Measurements from ENCODE around the gene KRTAP5-1. TPM values are rescaled to one million over a fixed set of nuclear protein-coding genes. Genes with fewer than 3 reads are reported as not detected.

The KRTAP5-1 gene
- total RNA-seq, 1 donor, result not detected

GRCh38 chr11:1624621-1625020, 39.5 kb upstream of the KRTAP5-1 start:
- Histone ChIP-seq H3K27me3 (ENCODE audit: insufficient read depth, low read length) (peaks cover 34% of the 10 kb centered on the region), H3K9me3 (ENCODE audit: low read depth, low read length) (no peaks in the 10 kb centered on the region), H2AFZ (ENCODE audit: low read length) (no peak overlapping the region), H3K4me1 (ENCODE audit: insufficient read depth, low read length) (no peaks in the 10 kb centered on the region), H3K79me2 (ENCODE audit: insufficient read depth, low read length) (no peaks in the 10 kb centered on the region), H3K4me3 (ENCODE audit: insufficient read depth, low read length) (no peak overlapping the region), H3K4me2 (ENCODE audit: insufficient read depth, low read length) (no peak overlapping the region), H3K36me3 (ENCODE audit: insufficient read depth, low read length) (no peaks in the 10 kb centered on the region), H4K20me1 (ENCODE audit: insufficient read depth, low read length) (peaks cover 2% of the 10 kb centered on the region), H3K27ac (ENCODE audit: low read depth, low read length) (no peak overlapping the region)
- TF ChIP-seq CTCF (IDR thresholded peaks at IDR 0.05; ENCODE audit: extremely low read depth, low read depth, low read length), result no peak
- peak; percentile 65 for DNase-seq (ENCODE audit: insufficient read length, low spot score, missing footprints)

- Histone ChIP-seq H3K36me3 (ENCODE audit: insufficient read depth, low read length) (no peaks in the 10 kb centered on the region), H4K20me1 (ENCODE audit: insufficient read depth, low read length) (no peaks in the 10 kb centered on the region), H3K4me2 (ENCODE audit: insufficient read depth, low read length) (no peak overlapping the region), H3K4me1 (ENCODE audit: insufficient read depth, low read length) (no peaks in the 10 kb centered on the region), H3K4me3 (ENCODE audit: insufficient read depth, low read length) (no peak overlapping the region), H2AFZ (ENCODE audit: low read length) (no peak overlapping the region), H3K79me2 (ENCODE audit: insufficient read depth, low read length) (no peaks in the 10 kb centered on the region), H3K9me3 (ENCODE audit: low read depth, low read length) (no peaks in the 10 kb centered on the region), H3K27me3 (ENCODE audit: insufficient read depth, low read length) (peaks cover 27% of the 10 kb centered on the region), H3K27ac (ENCODE audit: low read depth, low read length) (no peak overlapping the region)
- TF ChIP-seq CTCF (IDR thresholded peaks at IDR 0.05; ENCODE audit: extremely low read depth, low read depth, low read length), result no peak
- peak; percentile 53 for DNase-seq (ENCODE audit: insufficient read length, low spot score, missing footprints)
These were observed 38.6 kb upstream of the KRTAP5-1 start for GRCh38 chr11:1623716-1624115.

- no peak within 1 kb of the TSS for H3K27ac ChIP-seq (ENCODE audit: low read depth, low read length)
- H3K9me3 ChIP-seq (ENCODE audit: low read depth, low read length), result no peaks in the 10 kb centered on the region
- no peaks in the 10 kb centered on the region for H4K20me1 ChIP-seq (ENCODE audit: insufficient read depth, low read length)
- peaks cover 12% of the 10 kb centered on the region for H3K27me3 ChIP-seq (ENCODE audit: insufficient read depth, low read length)
- DNase-seq (ENCODE audit: insufficient read length, low spot score, missing footprints), result peak; percentile 51
- TF ChIP-seq CTCF (IDR thresholded peaks at IDR 0.05; ENCODE audit: extremely low read depth, low read depth, low read length), result no peak
- H3K4me2 ChIP-seq (ENCODE audit: insufficient read depth, low read length), result no peak within 1 kb of the TSS
- H3K79me2 ChIP-seq (ENCODE audit: insufficient read depth, low read length), result no peaks in the 10 kb centered on the region
- H3K4me3 ChIP-seq (ENCODE audit: insufficient read depth, low read length), result no peak within 1 kb of the TSS
- no peak within 1 kb of the TSS for H2AFZ ChIP-seq (ENCODE audit: low read length)
- no peaks in the 10 kb centered on the region for H3K36me3 ChIP-seq (ENCODE audit: insufficient read depth, low read length)
- H3K4me1 ChIP-seq (ENCODE audit: insufficient read depth, low read length), result no peaks in the 10 kb centered on the region
These were observed 37.0 kb upstream of the KRTAP5-1 start, which contains the start of gene KRTAP5-4 for GRCh38 chr11:1622086-1622485. Gene KRTAP5-4 (minus strand): TSS chr11:1622138. CDS start chr11:1622093, 45 bp downstream.

- peak overlapping the region; percentile 20 for H2AFZ ChIP-seq (ENCODE audit: low read length)
- H3K36me3 ChIP-seq (ENCODE audit: insufficient read depth, low read length), result no peaks in the 10 kb centered on the region
- H3K27me3 ChIP-seq (ENCODE audit: insufficient read depth, low read length), result peaks cover 20% of the 10 kb centered on the region
- no peak overlapping the region for H3K4me2 ChIP-seq (ENCODE audit: insufficient read depth, low read length)
- no peaks in the 10 kb centered on the region for H4K20me1 ChIP-seq (ENCODE audit: insufficient read depth, low read length)
- no peaks in the 10 kb centered on the region for H3K4me1 ChIP-seq (ENCODE audit: insufficient read depth, low read length)
- no peak for TF ChIP-seq CTCF (IDR thresholded peaks at IDR 0.05; ENCODE audit: extremely low read depth, low read depth, low read length)
- no peak overlapping the region for H3K4me3 ChIP-seq (ENCODE audit: insufficient read depth, low read length)
- no peak overlapping the region for H3K27ac ChIP-seq (ENCODE audit: low read depth, low read length)
- H3K9me3 ChIP-seq (ENCODE audit: low read depth, low read length), result no peaks in the 10 kb centered on the region
- DNase-seq (ENCODE audit: insufficient read length, low spot score, missing footprints), result no peak
- no peaks in the 10 kb centered on the region for H3K79me2 ChIP-seq (ENCODE audit: insufficient read depth, low read length)
These were observed 34.4 kb upstream of the KRTAP5-1 start for GRCh38 chr11:1619449-1619848.

Measured in osteoblast (primary cell).